GM21447 (cell line): Measurements from ENCODE around the gene YY2.
"Not testable (repeated sequence)": the region's sequence is repeated elsewhere in the genome, so short reads cannot be mapped to it uniquely, and the experiment has no call there.

Experiments
- ATAC-seq: cut with Tn5 transposase; IDR thresholded peaks from one replicate; pipeline ENCODE4 v1.9.1; 2021; ENCODE audit not compliant: unreplicated experiment

The YY2 gene

GRCh38 chrX:21855937-21856415 lies at the start of gene YY2:
Gene YY2 (plus strand): TSS chrX:21855987. CDS start chrX:21856485, 498 bp downstream.
- ATAC-seq = no peak

- ATAC-seq = no peak
Measured at GRCh38 chrX:21806691-21807090, 49.1 kb upstream of the YY2 start.

- no peak for ATAC-seq
Measured at GRCh38 chrX:21811832-21812231, 44.0 kb upstream of the YY2 start.

- ATAC-seq = no peak
Measured at GRCh38 chrX:21812628-21813027, 43.2 kb upstream of the YY2 start.

- no peak for ATAC-seq
Measured at GRCh38 chrX:21813612-21814368, 42.0 kb upstream of the YY2 start.

- no peak for ATAC-seq
Measured at GRCh38 chrX:21816136-21816535, 39.7 kb upstream of the YY2 start.

- not testable (repeated sequence) for ATAC-seq
Measured at GRCh38 chrX:21820170-21820569, 35.6 kb upstream of the YY2 start.

- no peak for ATAC-seq
Measured at GRCh38 chrX:21821875-21822274, 33.9 kb upstream of the YY2 start.

- ATAC-seq = no peak
Measured at GRCh38 chrX:21831496-21831895, 24.3 kb upstream of the YY2 start.

- ATAC-seq = no peak
Measured at GRCh38 chrX:21837056-21837455, 18.7 kb upstream of the YY2 start.

- ATAC-seq = peak; percentile 10
Measured at GRCh38 chrX:21838937-21839333, 16.9 kb upstream of the YY2 start.

GRCh38 chrX:21839334-21840192 lies 16.2 kb upstream of the YY2 start, which contains the start of gene MBTPS2:
Gene MBTPS2 (plus strand): TSS chrX:21839617. CDS start chrX:21839735, 118 bp downstream.
- peak; percentile 91 for ATAC-seq

GRCh38 chrX:21840193-21840545 lies 15.6 kb upstream of the YY2 start:
- no peak for ATAC-seq

- ATAC-seq = no peak
Measured at GRCh38 chrX:21843179-21843578, 12.6 kb upstream of the YY2 start.

- ATAC-seq = no peak
Measured at GRCh38 chrX:21845096-21845495, 10.7 kb upstream of the YY2 start.

GRCh38 chrX:21847342-21847741 lies 8.4 kb upstream of the YY2 start:
- no peak for ATAC-seq

- ATAC-seq = no peak
Measured at GRCh38 chrX:21853578-21853977, 2.2 kb upstream of the YY2 start.

- no peak for ATAC-seq
Measured at GRCh38 chrX:21856504-21856903, 717 bp downstream of the YY2 start.

GRCh38 chrX:21863241-21863640 lies 7.5 kb downstream of the YY2 start:
- no peak for ATAC-seq

- ATAC-seq = no peak
Measured at GRCh38 chrX:21865436-21865835, 9.6 kb downstream of the YY2 start.

GRCh38 chrX:21870494-21870893 lies 14.7 kb downstream of the YY2 start:
- no peak for ATAC-seq
